ENCODE data around the gene RACK1.

RACK1 gene

DNA sequence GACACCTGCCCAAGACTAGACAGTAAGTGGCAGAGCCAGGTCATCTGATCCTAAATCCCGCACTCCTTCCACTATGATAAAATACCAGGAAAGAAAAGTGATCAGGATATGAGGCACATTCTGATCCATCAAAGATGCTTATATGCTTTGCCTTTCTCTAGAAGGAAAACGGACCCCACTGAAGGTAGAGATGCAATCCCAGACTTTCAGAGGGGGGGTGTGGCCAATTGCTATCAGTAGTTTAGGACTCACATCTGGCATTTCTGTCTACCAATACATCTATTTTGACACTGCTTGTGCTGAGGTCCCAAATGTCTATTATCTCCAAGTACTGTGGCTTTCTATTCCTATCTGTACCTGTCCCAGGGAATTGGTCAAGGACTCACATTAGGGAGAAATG, 15.6 kb upstream of the RACK1 start:
- DNase-seq (ENCODE audit: extremely low read depth, insufficient read length): no peak
- TF ChIP-seq, protein P1, sequence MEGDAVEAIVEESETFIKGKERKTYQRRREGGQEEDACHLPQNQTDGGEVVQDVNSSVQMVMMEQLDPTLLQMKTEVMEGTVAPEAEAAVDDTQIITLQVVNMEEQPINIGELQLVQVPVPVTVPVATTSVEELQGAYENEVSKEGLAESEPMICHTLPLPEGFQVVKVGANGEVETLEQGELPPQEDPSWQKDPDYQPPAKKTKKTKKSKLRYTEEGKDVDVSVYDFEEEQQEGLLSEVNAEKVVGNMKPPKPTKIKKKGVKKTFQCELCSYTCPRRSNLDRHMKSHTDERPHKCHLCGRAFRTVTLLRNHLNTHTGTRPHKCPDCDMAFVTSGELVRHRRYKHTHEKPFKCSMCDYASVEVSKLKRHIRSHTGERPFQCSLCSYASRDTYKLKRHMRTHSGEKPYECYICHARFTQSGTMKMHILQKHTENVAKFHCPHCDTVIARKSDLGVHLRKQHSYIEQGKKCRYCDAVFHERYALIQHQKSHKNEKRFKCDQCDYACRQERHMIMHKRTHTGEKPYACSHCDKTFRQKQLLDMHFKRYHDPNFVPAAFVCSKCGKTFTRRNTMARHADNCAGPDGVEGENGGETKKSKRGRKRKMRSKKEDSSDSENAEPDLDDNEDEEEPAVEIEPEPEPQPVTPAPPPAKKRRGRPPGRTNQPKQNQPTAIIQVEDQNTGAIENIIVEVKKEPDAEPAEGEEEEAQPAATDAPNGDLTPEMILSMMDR (IDR thresholded peaks at IDR 0.05; ENCODE audit: insufficient read depth, low read length, poor library complexity, severe bottlenecking): no peak
- H3K27me3 ChIP-seq (replicated peaks; ENCODE audit: control insufficient read depth, insufficient read depth, low read length): no peaks in the 10 kb centered on the region
- peaks cover 8% of the 10 kb centered on the region for H3K36me3 ChIP-seq (ENCODE audit: control insufficient read depth, insufficient read depth, low read length)
- H3K4me3 ChIP-seq (replicated peaks; ENCODE audit: low read depth, low read length): peak overlapping the region; percentile 94

DNA sequence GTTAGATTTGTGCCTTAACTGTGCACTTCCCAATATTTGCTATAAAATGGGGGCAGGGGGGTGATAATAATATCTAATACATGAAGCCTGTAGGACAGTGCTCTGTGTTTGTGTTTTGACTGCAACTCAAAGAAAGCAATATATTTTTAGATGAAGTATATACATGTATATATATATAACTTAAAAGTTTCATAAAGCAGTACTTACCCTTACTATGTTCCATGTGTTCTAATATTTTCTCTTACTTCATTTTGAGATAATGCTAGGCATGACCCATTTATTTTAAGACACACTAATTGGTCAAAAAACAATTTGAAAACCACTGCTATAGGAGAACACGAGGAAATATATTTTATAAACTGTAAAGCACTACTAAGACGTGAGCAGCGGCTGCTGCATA, 14.9 kb upstream of the RACK1 start:
- Histone ChIP-seq H3K27me3 (replicated peaks; ENCODE audit: control insufficient read depth, insufficient read depth, low read length) (no peaks in the 10 kb centered on the region), H3K36me3 (ENCODE audit: control insufficient read depth, insufficient read depth, low read length) (peaks cover 6% of the 10 kb centered on the region), H3K4me3 (replicated peaks; ENCODE audit: low read depth, low read length) (peak overlapping the region; percentile 94)
- TF ChIP-seq, protein P1 (IDR thresholded peaks at IDR 0.05; ENCODE audit: insufficient read depth, low read length, poor library complexity, severe bottlenecking): no peak
- no peak for DNase-seq (ENCODE audit: extremely low read depth, insufficient read length)

- Histone ChIP-seq H3K4me3 (replicated peaks; ENCODE audit: low read depth, low read length) (no peak overlapping the region), H3K27me3 (replicated peaks; ENCODE audit: control insufficient read depth, insufficient read depth, low read length) (no peaks in the 10 kb centered on the region), H3K36me3 (ENCODE audit: control insufficient read depth, insufficient read depth, low read length) (peaks cover 9% of the 10 kb centered on the region)
- DNase-seq (ENCODE audit: extremely low read depth, insufficient read length): no peak
- TF ChIP-seq, protein P1 (IDR thresholded peaks at IDR 0.05; ENCODE audit: insufficient read depth, low read length, poor library complexity, severe bottlenecking): no peak
Observed at GRCh38 chr5:181255836-181256578, 12.3 kb upstream of the RACK1 start.

- Histone ChIP-seq H3K27me3 (replicated peaks; ENCODE audit: control insufficient read depth, insufficient read depth, low read length) (no peaks in the 10 kb centered on the region), H3K4me3 (replicated peaks; ENCODE audit: low read depth, low read length) (no peak overlapping the region), H3K36me3 (ENCODE audit: control insufficient read depth, insufficient read depth, low read length) (peaks cover 10% of the 10 kb centered on the region)
- TF ChIP-seq, protein P1 (IDR thresholded peaks at IDR 0.05; ENCODE audit: insufficient read depth, low read length, poor library complexity, severe bottlenecking): no peak
- no peak for DNase-seq (ENCODE audit: extremely low read depth, insufficient read length)
Observed at GRCh38 chr5:181255276-181255675, 11.6 kb upstream of the RACK1 start.

DNA sequence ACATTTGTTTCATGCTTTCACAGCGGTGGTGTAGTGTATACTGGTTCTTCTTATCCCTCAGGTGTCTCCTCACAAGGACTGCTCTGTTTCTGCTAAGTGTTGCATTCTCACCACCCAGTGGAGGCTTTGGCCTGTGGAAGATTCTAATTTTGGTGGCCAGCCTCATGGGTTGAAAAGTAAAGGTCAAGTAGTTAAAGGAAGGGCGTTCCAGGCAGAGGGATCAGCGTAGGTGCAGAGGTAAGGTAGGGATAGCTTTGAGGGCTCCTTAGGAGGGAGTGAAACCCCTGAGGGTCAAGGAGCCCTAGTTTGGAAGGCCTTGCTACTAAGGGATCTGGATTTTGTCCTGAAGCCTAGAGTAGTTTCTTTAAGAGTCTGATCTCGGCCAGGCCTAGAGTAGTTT, 4.6 kb upstream of the RACK1 start:
- TF ChIP-seq, protein P1 (IDR thresholded peaks at IDR 0.05; ENCODE audit: insufficient read depth, low read length, poor library complexity, severe bottlenecking): no peak
- Histone ChIP-seq H3K27me3 (replicated peaks; ENCODE audit: control insufficient read depth, insufficient read depth, low read length) (no peaks in the 10 kb centered on the region), H3K36me3 (ENCODE audit: control insufficient read depth, insufficient read depth, low read length) (peaks cover 5% of the 10 kb centered on the region), H3K4me3 (replicated peaks; ENCODE audit: low read depth, low read length) (peak overlapping the region; percentile 98)
- no peak for DNase-seq (ENCODE audit: extremely low read depth, insufficient read length)
